Renal cortical epithelial cell (primary cell): ENCODE data around the gene PNMA8C. TPM values are rescaled to one million over a fixed set of nuclear protein-coding genes. Genes with fewer than 3 reads are reported as not detected.

Experiments used
- DNase-seq: peaks from one replicate; pipeline ENCODE4 v3.0.0-alpha.2; 2011; ENCODE audit warnings: low read depth
- total RNA-seq: library from RNA; depleted of rRNA; stranded (reverse); fragments of >200 nt; gene quantifications from 2 replicates; pipeline ENCODE4 v1.2.3, GENCODE V29; 2014

Gene PNMA8C
- not detected in 2 replicates for total RNA-seq

DNA sequence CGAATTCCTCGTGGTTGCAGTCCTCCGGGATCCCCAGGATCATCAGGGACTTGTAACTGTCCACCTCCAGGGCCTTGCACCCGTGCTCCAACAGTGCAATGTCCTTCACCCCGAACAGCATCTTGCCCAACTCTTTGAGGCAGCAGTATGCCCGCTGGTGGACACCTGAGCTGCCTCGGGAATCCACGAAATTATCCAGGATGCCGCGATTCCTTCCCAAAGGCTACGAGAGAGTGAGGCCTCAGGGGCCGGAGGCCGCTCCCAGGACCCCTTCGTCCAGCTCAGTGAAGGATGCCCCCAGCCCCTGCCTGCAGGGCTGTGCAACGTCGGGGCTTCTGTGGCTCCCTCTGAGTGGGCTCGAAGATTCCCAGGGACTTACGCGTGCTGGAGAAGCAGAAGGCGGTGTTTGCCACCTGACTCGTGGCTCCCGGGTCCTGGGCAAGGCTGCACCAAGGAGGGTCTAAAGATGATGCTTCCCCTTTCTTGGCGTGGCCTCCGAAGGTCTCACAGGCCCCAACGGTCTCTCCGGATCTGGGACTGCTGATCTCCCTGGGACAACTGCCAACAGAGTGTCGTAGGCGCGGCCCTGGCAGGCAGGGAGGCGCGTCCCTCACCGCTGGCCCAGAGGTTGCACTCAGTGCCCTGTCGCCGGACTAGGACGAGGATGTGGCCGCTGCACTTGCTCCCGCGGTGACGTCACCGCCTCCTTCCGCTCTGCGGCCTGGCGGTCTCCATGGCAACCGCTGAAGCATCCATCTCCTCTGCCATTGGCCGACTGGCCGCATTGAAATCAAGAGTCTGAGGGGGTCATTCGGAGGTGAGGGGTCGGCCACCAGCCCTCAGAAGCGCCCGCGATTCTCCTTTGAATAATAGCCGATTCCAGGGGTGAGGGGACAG, at the start of gene PNMA8C:
Gene PNMA8C, minus strand, starts transcription at position 698 of the 897 bp plus-strand sequence. Its CDS starts 577 bp downstream, at position 121.
- no peak for DNase-seq

GRCh38 chr19:46475986-46476385, 47.2 kb upstream of the PNMA8C start:
- no peak for DNase-seq

- DNase-seq, result peak; percentile 50
Measured at GRCh38 chr19:46474211-46474610, 45.5 kb upstream of the PNMA8C start.

DNA sequence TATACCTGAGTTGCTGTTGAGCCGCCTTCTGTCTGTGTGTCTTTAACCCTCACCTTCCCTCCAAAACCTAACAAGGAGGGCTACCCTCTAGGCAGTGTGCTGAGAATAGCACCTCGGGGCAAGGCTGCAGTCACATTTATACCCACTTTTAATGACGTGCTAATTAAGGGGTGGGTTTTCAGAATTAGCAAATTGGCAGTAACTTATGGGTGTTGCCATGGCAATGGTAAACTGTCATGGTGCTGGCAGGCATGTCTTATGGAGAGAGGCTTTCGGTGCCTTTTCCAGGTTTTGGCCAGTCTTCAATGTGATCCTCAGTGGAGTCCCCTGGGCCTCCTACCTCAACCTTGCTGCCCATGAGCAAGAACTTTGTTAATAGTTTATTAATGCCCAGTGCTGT, 43.9 kb upstream of the PNMA8C start:
- no peak for DNase-seq

GRCh38 chr19:46471811-46472543, 43.2 kb upstream of the PNMA8C start:
- no peak for DNase-seq

DNA sequence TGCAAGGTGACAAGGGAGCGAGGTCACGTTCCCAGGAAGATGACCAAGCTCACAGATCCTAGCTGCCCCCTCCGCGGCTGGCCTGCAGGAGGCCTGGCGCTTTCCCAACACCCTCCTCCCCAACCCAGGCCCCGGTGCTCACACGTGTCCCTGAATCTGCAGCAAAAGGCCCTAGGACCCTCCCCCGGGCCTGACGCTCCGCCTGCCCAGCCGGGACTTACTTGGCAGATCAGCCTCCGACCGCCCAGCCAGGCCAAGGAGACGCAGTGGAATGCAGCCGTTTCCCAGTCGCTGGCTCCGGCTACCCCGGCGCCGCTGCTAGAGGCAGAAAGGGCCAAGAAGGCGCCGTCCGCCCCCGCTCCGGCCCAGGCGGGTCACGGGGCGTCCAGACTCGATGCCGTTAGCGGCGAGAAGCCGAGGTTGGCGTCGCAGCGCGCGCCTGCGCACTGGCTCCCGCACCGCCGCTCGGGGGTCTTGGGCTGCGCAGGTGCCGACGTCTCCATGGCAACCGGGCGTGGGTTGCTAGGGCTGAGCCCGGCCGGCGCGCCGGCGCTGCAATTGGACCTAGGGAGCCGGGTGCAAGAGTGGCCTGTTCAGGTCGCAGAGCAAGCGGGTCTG, 42.5 kb upstream of the PNMA8C start, which contains the start of gene PNMA8A:
Gene PNMA8A, minus strand, starts transcription at position 448 of the 618 bp plus-strand sequence. CDS start 528 bp downstream, outside the sequence.
- peak; percentile 41 for DNase-seq

GRCh38 chr19:46470376-46470775, 41.6 kb upstream of the PNMA8C start:
- DNase-seq, result no peak

GRCh38 chr19:46469541-46470185, 40.9 kb upstream of the PNMA8C start:
- no peak for DNase-seq

DNA sequence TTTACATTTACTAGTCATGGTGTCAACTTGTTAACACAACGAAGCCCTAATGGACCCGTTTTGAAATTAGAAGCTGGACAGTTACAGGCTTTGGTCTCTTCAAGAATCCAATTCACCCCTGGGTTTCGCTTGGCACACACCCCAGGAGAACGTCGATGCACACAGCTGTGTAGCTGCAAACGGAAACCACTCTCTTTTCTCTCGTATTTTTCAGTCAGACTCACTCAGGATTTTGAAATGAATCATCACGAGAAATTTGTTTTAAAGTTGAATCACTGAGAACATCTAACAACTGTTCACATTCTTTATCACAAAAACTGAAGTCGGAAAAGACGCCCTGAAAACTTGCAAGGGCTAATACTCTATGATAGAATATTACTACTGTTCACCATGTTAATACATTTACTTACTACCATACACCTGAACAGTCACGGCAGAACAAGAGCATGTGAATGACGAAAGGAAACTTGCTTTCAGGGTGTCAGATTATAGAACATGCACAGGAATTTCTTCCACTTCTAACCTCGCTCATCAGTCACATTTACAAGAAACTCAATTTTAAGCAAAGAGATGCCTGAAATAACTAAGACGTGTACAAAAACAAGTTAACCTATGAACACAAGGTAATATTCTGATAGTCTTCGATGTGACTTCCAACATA, 37.9 kb upstream of the PNMA8C start:
- no peak for DNase-seq

- no peak for DNase-seq
Measured at GRCh38 chr19:46463516-46463915, 34.8 kb upstream of the PNMA8C start.

GRCh38 chr19:46461537-46461936, 32.8 kb upstream of the PNMA8C start:
- no peak for DNase-seq

DNA sequence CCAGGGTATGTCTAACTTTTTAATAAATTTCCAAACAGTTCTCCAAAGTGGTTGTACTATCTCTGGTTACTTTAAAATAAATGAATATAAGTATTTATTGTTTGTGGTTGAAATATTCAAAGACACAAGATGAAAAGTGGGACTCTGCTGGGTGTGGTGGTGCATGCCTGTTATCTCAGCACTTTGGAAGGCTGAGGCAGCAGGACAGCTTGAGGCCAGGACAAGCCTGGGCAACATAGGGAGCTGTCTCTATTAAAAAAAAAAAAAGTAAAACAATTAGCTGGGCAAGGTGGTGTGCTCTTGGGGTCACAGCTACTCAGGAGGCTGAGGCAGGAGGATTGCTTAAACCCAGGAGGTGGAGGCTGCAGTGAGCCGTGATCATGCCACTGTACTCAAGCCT, 32.2 kb upstream of the PNMA8C start:
- no peak for DNase-seq

GRCh38 chr19:46460055-46460454, 31.3 kb upstream of the PNMA8C start:
- DNase-seq, result no peak

- no peak for DNase-seq
Measured at GRCh38 chr19:46456930-46457329, 28.2 kb upstream of the PNMA8C start.

GRCh38 chr19:46454244-46454643, 25.5 kb upstream of the PNMA8C start:
- no peak for DNase-seq

GRCh38 chr19:46453661-46454060, 24.9 kb upstream of the PNMA8C start:
- no peak for DNase-seq

DNA sequence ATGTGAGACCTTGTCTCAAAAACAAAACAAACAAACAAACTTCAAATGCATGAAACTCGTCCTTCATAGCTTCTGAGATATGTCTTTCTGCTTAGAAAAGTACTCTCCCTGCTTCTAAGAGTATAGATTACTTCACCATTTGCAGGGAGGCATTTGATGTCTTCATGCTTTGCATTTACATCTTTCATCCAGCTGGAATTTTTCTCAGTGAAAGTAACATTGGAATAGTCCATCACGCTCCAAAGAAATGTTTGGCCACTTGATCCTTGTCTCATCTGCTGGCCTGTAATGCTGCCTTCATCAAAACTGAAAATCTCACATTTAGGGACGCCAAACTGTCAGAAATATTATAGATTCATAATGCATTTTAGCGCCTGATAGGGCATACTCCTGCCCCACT, 23.4 kb upstream of the PNMA8C start:
- DNase-seq, result no peak

- no peak for DNase-seq
Measured at GRCh38 chr19:46451352-46451751, 22.6 kb upstream of the PNMA8C start.

DNA sequence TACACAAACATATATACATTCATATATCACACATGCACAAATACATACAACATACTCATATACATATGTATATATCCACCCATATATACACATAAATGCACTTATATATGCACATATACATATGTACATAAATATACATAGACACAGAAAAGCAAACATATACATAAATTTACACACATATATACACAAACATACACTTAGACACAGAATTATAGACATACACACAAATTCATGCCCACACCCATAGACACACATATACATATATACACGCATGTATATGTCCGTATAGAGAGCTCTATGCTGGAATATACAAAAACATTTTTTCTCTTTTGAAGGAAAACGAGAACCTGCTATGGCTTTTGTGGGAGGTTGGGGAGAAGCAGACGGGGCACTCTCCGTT, 22.0 kb upstream of the PNMA8C start:
- DNase-seq, result no peak

DNA sequence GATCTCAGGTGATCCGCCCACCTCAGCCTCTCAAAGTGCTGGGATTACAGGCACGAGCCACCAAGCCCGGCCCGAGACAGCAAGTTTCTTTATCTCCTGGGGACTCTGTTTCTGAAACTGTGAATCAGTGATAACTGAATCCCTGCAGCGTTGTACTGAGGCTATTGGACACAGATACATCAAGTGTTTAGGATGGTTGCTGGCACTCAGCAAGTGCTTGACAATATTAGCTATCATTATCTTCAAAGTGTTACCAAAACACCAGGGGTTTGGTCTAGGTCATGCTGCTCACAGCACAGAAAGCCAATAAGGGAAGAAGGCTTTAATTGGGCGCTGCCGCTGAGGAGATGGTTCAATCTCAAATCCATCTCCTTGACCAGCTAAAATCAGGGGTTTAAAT, 20.5 kb upstream of the PNMA8C start:
- DNase-seq, result no peak

- no peak for DNase-seq
Measured at GRCh38 chr19:46448601-46449000, 19.9 kb upstream of the PNMA8C start.
